Mesendoderm (in vitro differentiated cells): ENCODE data around the gene FAT1.

Source experiments
- DNase-seq: peaks from one replicate; pipeline ENCODE4 v3.0.0; 2013
- H2AK5ac ChIP-seq: 2 replicates; pipeline ENCODE4 v1.6.1; 2013; ENCODE audit warnings: low read length, inconsistent platforms
- H2BK120ac ChIP-seq: 2 replicates; pipeline ENCODE4 v1.6.1; 2013; ENCODE audit warnings: low read depth, mild to moderate bottlenecking, low read length, moderate library complexity, mixed read lengths
- H2BK15ac ChIP-seq: replicated peaks from 2 replicates; pipeline ENCODE4 v1.6.1; 2013; ENCODE audit warnings: low read depth, mild to moderate bottlenecking, moderate library complexity
- H2BK5ac ChIP-seq: 2 replicates; pipeline ENCODE4 v1.6.1; 2013; ENCODE audit warnings: low read length, inconsistent platforms
- H3K18ac ChIP-seq: 2 replicates; pipeline ENCODE4 v1.6.1; 2013; ENCODE audit warnings: mild to moderate bottlenecking, low read length, mixed read lengths
- H3K23ac ChIP-seq: one replicate; pipeline ENCODE4 v1.6.1; 2013; ENCODE audit warnings: low read length
- H3K27ac ChIP-seq: 2 replicates; pipeline ENCODE4 v1.5.1; 2013; ENCODE audit warnings: low read depth, mild to moderate bottlenecking, inconsistent platforms, low read length, moderate library complexity
- H3K27me3 ChIP-seq: 2 replicates; pipeline ENCODE4 v1.6.1; 2013; ENCODE audit warnings: low read length, control low read depth, mild to moderate bottlenecking, inconsistent platforms; ENCODE audit not compliant: insufficient read depth, poor library complexity
- H3K36me3 ChIP-seq: 2 replicates; pipeline ENCODE4 v1.6.1; 2013; ENCODE audit warnings: low read length, inconsistent platforms; ENCODE audit not compliant: control insufficient read depth, insufficient read depth
- H3K4ac ChIP-seq: one replicate; pipeline ENCODE4 v1.6.1; 2013; ENCODE audit warnings: low read depth, mild to moderate bottlenecking, low read length, moderate library complexity
- H3K4me1 ChIP-seq: 2 replicates; pipeline ENCODE4 v1.6.1; 2013; ENCODE audit warnings: low read depth, low read length, inconsistent platforms; ENCODE audit not compliant: control insufficient read depth
- H3K4me2 ChIP-seq: 2 replicates; pipeline ENCODE4 v1.6.1; 2013; ENCODE audit warnings: low read length
- H3K4me3 ChIP-seq: 2 replicates; pipeline ENCODE4 v1.5.1; 2013; ENCODE audit warnings: mild to moderate bottlenecking, low read length
- H3K56ac ChIP-seq: one replicate; pipeline ENCODE4 v1.6.1; 2013; ENCODE audit warnings: low read length
- H3K79me1 ChIP-seq: 2 replicates; pipeline ENCODE4 v1.6.1; 2013; ENCODE audit warnings: low read length, inconsistent platforms
- H3K79me2 ChIP-seq: 2 replicates; pipeline ENCODE4 v1.6.1; 2013; ENCODE audit warnings: mild to moderate bottlenecking, low read length; ENCODE audit not compliant: control insufficient read depth, insufficient read depth
- H3K9ac ChIP-seq: 2 replicates; pipeline ENCODE4 v1.6.1; 2013; ENCODE audit warnings: low read length, inconsistent platforms
- H4K5ac ChIP-seq: one replicate; pipeline ENCODE4 v1.6.1; 2013; ENCODE audit warnings: low read length
- H4K8ac ChIP-seq: one replicate; pipeline ENCODE4 v1.6.1; 2013; ENCODE audit warnings: low read depth, mild to moderate bottlenecking, control low read depth, low read length, moderate library complexity
- WGBS: extraction: QIAGEN DNeasy Blood & Tissue Kit; methylation state at CpG from one replicate; pipeline ENCODE4 v1.1.7; 2013; ENCODE audit warnings: low lambda C conversion rate, missing lambda C conversion rate; ENCODE audit not compliant: insufficient coverage; ENCODE audit errors: extremely low coverage; 5-methylcytosine and 5-hydroxymethylcytosine counted together

Gene FAT1

GRCh38 chr4:186621959-186622553, 101.6 kb downstream of the FAT1 start:
- Histone ChIP-seq H3K27me3 (no peaks in the 10 kb centered on the region), H2AK5ac (no peak overlapping the region), H3K56ac (no peak overlapping the region), H3K79me1 (peaks cover 2% of the 10 kb centered on the region), H3K23ac (no peak overlapping the region), H3K27ac (no peak overlapping the region), H3K4me2 (no peak overlapping the region), H3K4me1 (peaks cover 2% of the 10 kb centered on the region), H3K79me2 (no peaks in the 10 kb centered on the region), H3K18ac (no peak overlapping the region), H4K8ac (no peak overlapping the region), H2BK5ac (no peak overlapping the region), H2BK15ac (no peak overlapping the region), H2BK120ac (no peak overlapping the region), H3K4ac (no peak overlapping the region), H4K5ac (no peak overlapping the region), H3K4me3 (no peak overlapping the region), H3K9ac (no peak overlapping the region), H3K36me3 (peaks cover 2% of the 10 kb centered on the region)
- DNase-seq, result peak; percentile 75
- no CpG with 5 or more reads among the region's 9 CpGs for WGBS

GRCh38 chr4:186619088-186619487, 104.6 kb downstream of the FAT1 start:
- no peak overlapping the region for H4K8ac ChIP-seq
- H3K4ac ChIP-seq, result no peak overlapping the region
- peaks cover 2% of the 10 kb centered on the region for H3K4me1 ChIP-seq
- H2BK120ac ChIP-seq, result no peak overlapping the region
- no peaks in the 10 kb centered on the region for H3K27me3 ChIP-seq
- H2BK15ac ChIP-seq, result no peak overlapping the region
- H3K27ac ChIP-seq, result no peak overlapping the region
- H3K56ac ChIP-seq, result no peak overlapping the region
- peaks cover 2% of the 10 kb centered on the region for H3K79me1 ChIP-seq
- no CpG with 5 or more reads among the region's 10 CpGs for WGBS
- H3K23ac ChIP-seq, result no peak overlapping the region
- no peak overlapping the region for H3K18ac ChIP-seq
- DNase-seq, result no peak
- H3K4me3 ChIP-seq, result no peak overlapping the region
- no peak overlapping the region for H3K9ac ChIP-seq
- no peak overlapping the region for H2AK5ac ChIP-seq
- no peak overlapping the region for H4K5ac ChIP-seq
- peaks cover 2% of the 10 kb centered on the region for H3K36me3 ChIP-seq
- no peak overlapping the region for H3K4me2 ChIP-seq
- no peak overlapping the region for H2BK5ac ChIP-seq
- no peaks in the 10 kb centered on the region for H3K79me2 ChIP-seq

- no peak overlapping the region for H2BK120ac ChIP-seq
- H3K4me3 ChIP-seq, result no peak overlapping the region
- H4K8ac ChIP-seq, result no peak overlapping the region
- H3K79me2 ChIP-seq, result no peaks in the 10 kb centered on the region
- H3K27ac ChIP-seq, result no peak overlapping the region
- H3K9ac ChIP-seq, result no peak overlapping the region
- H3K18ac ChIP-seq, result no peak overlapping the region
- no peak overlapping the region for H2BK5ac ChIP-seq
- no peak overlapping the region for H3K56ac ChIP-seq
- no peak overlapping the region for H4K5ac ChIP-seq
- no CpG with 5 or more reads among the region's 3 CpGs for WGBS
- no peak overlapping the region for H3K4me2 ChIP-seq
- H3K79me1 ChIP-seq, result peaks cover 2% of the 10 kb centered on the region
- peaks cover 3% of the 10 kb centered on the region for H3K36me3 ChIP-seq
- H3K27me3 ChIP-seq, result no peaks in the 10 kb centered on the region
- DNase-seq, result no peak
- H3K4ac ChIP-seq, result no peak overlapping the region
- H3K4me1 ChIP-seq, result peaks cover 2% of the 10 kb centered on the region
- H3K23ac ChIP-seq, result no peak overlapping the region
- H2AK5ac ChIP-seq, result no peak overlapping the region
- H2BK15ac ChIP-seq, result no peak overlapping the region
These were observed 105.7 kb downstream of the FAT1 start for GRCh38 chr4:186617921-186618320.

- H3K27ac ChIP-seq, result no peak overlapping the region
- no CpG with 5 or more reads among the region's 1 CpG for WGBS
- no peaks in the 10 kb centered on the region for H3K27me3 ChIP-seq
- no peak overlapping the region for H3K4me2 ChIP-seq
- no peak overlapping the region for H3K18ac ChIP-seq
- H3K79me2 ChIP-seq, result no peaks in the 10 kb centered on the region
- no peak overlapping the region for H4K8ac ChIP-seq
- no peak overlapping the region for H2BK120ac ChIP-seq
- no peak overlapping the region for H3K4ac ChIP-seq
- H2BK5ac ChIP-seq, result no peak overlapping the region
- no peak overlapping the region for H3K56ac ChIP-seq
- no peaks in the 10 kb centered on the region for H3K79me1 ChIP-seq
- peaks cover 13% of the 10 kb centered on the region for H3K36me3 ChIP-seq
- H2AK5ac ChIP-seq, result no peak overlapping the region
- H3K4me1 ChIP-seq, result no peaks in the 10 kb centered on the region
- H3K4me3 ChIP-seq, result no peak overlapping the region
- DNase-seq, result no peak
- no peak overlapping the region for H3K9ac ChIP-seq
- no peak overlapping the region for H3K23ac ChIP-seq
- H2BK15ac ChIP-seq, result no peak overlapping the region
- H4K5ac ChIP-seq, result no peak overlapping the region
These were observed 116.2 kb downstream of the FAT1 start for GRCh38 chr4:186607490-186607889.

GRCh38 chr4:186606591-186606992, 117.1 kb downstream of the FAT1 start:
- Histone ChIP-seq H3K4me3 (no peak overlapping the region), H3K4me2 (no peak overlapping the region), H2AK5ac (no peak overlapping the region), H3K9ac (no peak overlapping the region), H2BK120ac (no peak overlapping the region), H3K27me3 (no peaks in the 10 kb centered on the region), H2BK5ac (no peak overlapping the region), H3K4me1 (no peaks in the 10 kb centered on the region), H3K79me1 (no peaks in the 10 kb centered on the region), H3K56ac (no peak overlapping the region), H2BK15ac (no peak overlapping the region), H4K5ac (no peak overlapping the region), H4K8ac (no peak overlapping the region), H3K27ac (no peak overlapping the region), H3K4ac (no peak overlapping the region), H3K79me2 (no peaks in the 10 kb centered on the region), H3K18ac (no peak overlapping the region), H3K23ac (no peak overlapping the region), H3K36me3 (peaks cover 13% of the 10 kb centered on the region)
- WGBS, result no CpG with 5 or more reads among the region's 6 CpGs
- peak; percentile 77 for DNase-seq

- Histone ChIP-seq H3K23ac (no peak overlapping the region), H3K9ac (no peak overlapping the region), H3K36me3 (peaks cover 15% of the 10 kb centered on the region), H2BK15ac (no peak overlapping the region), H2BK120ac (no peak overlapping the region), H2BK5ac (no peak overlapping the region), H4K5ac (no peak overlapping the region), H3K4ac (no peak overlapping the region), H3K79me1 (no peaks in the 10 kb centered on the region), H3K4me1 (no peaks in the 10 kb centered on the region), H3K27me3 (no peaks in the 10 kb centered on the region), H2AK5ac (no peak overlapping the region), H3K27ac (no peak overlapping the region), H3K79me2 (no peaks in the 10 kb centered on the region), H3K4me2 (no peak overlapping the region), H3K18ac (no peak overlapping the region), H3K4me3 (no peak overlapping the region), H4K8ac (no peak overlapping the region), H3K56ac (no peak overlapping the region)
- 100% methylated on average over 3 of the region's 3 CpGs for WGBS
- no peak for DNase-seq
These were observed 118.3 kb downstream of the FAT1 start for GRCh38 chr4:186605261-186605865.
